HG02981 (cell line): ENCODE measurements around the gene SPPL2C.

ENCODE experiments used
- ATAC-seq: cut with Tn5 transposase; IDR thresholded peaks from one replicate; pipeline ENCODE4 v1.9.1; 2021; ENCODE audit warnings: mild to moderate bottlenecking, moderate library complexity; ENCODE audit not compliant: unreplicated experiment

SPPL2C gene

GRCh38 chr17:45828582-45829133 is 16.0 kb upstream of the SPPL2C start:
- no peak for ATAC-seq

- no peak for ATAC-seq
Measured at GRCh38 chr17:45833920-45834319, 10.8 kb upstream of the SPPL2C start.

DNA sequence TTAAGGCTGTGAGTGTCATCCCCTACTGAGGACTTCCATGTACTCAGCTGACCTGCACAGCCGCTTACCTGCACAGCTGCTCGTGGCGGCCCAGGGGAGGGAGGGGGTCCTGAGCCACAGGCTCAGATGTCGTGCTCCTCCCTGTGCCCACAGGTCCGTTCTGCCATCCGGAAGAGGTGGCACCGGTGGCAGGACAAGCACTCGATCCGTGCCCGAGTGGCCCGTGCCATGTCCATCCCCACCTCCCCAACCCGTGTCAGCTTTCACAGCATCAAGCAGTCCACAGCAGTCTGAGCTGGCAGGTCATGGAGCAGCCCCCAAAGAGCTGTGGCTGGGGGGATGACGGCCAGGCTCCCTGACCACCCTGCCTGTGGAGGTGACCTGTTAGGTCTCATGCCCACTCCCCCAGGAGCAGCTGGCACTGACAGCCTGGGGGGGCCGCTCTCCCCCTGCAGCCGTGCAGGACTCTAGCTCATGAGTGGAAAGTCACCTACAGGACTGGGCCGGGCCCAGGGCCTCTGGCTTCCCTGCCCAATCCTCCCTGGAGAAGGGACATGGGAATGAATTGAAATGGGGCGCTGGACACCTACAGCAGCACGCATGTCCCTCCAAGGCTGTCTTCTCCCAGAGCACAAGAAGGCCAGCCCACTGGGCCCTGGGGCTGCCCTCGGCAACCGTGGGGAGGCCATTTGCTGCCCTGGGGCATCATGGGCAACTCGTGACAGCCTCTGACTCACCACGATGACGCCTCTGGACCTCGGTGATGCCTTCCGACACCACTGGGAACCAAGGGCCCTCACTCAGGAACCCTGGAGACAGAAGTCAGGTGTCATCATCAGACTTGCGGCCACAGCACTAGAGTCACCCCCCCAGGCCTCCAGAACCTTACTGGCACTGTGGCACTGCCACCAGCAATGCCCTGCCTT is 9.9 kb upstream of the SPPL2C start:
- ATAC-seq: no peak

GRCh38 chr17:45835481-45835880 is 9.2 kb upstream of the SPPL2C start:
- no peak for ATAC-seq

GRCh38 chr17:45836047-45837044 is 8.3 kb upstream of the SPPL2C start:
- ATAC-seq: no peak

DNA sequence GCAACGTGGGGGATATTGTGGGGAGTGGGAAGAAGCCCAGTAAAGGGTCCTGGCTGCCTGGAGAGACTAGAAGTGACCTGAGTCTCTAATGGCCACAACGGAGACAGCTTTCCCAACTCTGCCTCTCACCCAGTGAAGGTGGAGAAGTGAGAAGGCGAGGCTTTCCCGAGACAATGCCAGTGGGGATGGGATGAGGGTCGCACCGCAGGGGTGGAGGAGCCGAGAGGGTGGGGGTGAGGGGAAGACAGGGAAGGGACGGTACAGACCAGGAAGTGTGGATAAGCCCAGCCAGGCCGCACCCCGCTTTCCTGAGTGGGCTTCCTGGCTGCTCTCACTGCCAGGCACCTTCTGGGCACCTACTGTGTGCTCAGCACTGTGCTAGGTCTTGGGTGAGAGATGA is 7.5 kb upstream of the SPPL2C start:
- ATAC-seq: no peak

- ATAC-seq: no peak
Measured at GRCh38 chr17:45837603-45838002, 7.1 kb upstream of the SPPL2C start.

DNA sequence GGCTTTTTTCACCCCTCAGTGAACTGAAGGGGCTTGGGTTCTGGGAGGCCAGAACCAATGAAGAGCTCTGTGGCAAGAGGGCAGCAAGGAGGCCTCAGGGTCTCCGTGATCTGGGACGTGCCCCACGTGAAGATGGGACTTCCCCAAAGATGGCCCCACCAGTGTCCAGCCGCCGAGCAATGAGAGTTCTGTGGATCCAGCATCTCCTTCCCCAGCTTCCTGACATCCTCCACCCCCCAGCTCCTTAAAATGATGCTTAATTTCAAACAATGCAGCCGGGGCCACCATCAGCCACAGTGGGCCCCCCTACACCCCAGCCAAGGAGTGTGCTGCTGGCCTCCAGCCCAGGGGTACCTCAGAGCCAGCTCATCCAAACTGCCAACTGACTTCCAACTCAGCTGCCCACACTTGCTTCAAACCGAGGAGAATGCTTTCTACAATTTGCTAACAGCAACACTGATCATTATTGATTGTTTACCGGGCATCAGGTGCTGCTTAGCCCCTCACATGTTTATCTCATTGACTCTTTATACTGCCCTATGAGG is 5.9 kb upstream of the SPPL2C start:
- ATAC-seq: no peak

DNA sequence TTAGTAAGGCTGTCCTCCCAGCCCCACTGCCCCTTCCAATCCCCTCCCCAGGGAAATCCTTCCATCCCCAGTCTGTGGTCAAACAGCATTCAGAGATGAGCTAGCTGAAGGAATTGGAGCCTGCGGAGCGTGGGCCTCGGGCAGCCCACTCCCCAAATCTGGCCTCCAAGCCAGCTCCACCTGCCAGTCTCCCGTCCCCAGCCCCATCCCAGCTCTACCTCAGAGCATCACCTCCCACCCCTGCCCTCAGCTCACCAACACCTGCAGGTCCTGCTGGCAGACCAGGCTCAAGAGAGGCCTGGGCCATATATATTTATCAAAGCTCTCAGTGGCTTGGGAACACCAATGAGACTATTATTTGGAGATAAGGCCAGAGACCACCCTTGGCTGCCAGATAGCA is 5.2 kb upstream of the SPPL2C start:
- no peak for ATAC-seq

GRCh38 chr17:45841186-45841585 is 3.5 kb upstream of the SPPL2C start:
- no peak for ATAC-seq

DNA sequence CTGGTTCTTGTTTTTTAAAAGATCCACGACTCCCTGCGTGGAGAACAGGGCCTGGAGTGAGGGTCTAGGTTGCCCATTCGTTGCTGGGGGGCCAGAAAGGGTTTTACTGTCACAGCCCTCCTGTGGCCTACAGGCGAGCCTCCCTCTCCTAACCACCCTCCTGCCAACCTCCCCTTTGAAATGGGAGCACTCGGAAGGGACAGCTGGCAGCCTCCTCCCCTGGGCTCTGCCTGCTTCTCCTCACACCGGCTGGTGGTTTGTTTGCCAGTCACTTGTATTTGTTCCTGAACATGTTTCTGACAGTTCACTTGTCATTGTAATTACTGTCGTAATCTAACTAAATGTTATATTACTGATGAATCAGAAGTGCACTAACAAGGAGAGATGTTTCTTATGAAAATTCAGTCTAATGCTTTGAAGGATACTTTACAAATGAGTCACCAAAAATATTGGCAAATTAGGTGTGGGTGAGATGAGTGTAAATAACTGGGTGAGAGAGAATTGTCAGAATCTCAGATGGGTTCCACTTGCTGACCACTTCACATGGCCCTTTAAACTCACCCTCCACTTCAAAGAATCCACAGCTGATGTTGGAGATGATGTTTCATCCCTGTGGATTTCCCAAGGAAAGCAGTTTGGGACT is 2.7 kb upstream of the SPPL2C start:
- no peak for ATAC-seq

DNA sequence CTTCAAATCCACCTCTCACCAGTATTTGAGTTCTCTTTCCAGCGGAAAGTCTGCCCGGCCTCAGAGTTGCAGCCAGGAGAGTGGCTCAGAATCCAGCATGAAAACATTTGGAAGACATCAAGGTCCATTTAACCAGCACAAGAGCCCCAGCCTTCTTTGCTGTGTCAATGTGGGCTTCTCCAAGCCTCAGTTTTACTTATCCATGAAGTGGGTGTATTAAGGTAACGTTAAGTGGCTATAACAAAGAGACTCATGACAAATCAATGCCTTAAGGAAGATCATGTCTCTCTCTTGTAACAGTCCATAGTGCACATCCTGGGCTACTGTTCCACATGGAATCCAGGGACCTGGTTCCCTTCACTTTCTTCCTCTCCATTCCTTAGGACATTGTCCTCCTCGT is 959 bp upstream of the SPPL2C start:
- ATAC-seq: no peak

GRCh38 chr17:45845376-45846185 is 900 bp downstream of the SPPL2C start:
- ATAC-seq: no peak

- ATAC-seq: no peak
Measured at GRCh38 chr17:45846223-45846622, 1.5 kb downstream of the SPPL2C start.

DNA sequence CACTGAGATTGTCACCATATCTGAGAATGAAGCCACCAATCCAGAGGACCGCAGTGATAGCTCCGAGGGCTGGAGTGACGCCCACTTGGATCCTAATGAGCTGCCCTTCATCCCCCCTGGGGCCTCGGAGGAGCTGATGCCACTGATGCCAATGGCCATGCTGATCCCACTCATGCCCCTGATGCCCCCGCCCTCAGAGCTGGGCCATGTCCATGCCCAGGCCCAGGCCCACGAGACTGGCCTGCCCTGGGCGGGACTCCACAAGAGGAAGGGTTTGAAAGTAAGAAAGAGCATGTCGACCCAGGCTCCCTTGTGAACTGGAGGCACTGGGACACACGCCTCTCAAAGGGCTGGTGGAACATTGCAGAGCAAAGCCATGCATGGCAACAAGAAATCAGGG is 2.0 kb downstream of the SPPL2C start:
- no peak for ATAC-seq

DNA sequence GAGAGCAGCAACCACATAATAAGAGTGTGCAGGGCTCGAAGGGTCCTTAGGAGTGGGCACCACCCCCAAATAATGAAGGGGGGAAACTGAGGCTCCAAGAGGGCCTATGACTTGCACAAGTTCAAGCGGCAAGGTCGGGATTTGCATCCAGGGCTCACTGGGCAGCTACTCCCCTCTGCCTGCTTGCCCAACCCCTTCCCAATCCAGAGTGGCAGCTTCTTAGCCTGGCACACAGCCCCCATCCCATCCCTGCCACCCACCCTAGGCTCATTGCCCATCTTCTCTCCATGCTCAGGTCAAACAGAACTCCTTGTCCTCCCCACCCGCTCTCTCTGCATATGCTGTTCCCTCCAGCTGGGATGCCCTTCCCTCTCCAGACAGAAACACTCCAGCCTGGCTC is 2.4 kb downstream of the SPPL2C start:
- ATAC-seq: no peak

- ATAC-seq: no peak
Measured at GRCh38 chr17:45847747-45848146, 3.1 kb downstream of the SPPL2C start.

DNA sequence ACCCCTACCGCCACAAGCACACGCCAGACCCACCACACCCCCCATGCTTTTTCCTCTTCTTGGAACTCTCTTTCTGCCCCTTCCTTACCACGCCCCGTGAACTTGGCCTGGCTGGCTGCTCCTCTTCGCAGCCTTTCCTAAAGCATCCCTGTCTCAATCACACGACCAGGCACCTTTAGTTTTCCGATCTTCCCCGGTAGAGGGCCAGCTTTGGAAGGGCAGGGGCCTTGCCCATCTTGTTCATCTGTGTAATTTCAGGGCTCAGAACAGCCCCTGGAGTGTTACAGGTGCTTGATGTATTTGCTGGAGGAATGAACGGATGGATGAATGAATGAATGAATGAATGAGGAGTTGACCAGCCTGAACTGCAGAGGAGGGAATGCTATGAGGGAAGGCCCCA is 3.7 kb downstream of the SPPL2C start:
- no peak for ATAC-seq

DNA sequence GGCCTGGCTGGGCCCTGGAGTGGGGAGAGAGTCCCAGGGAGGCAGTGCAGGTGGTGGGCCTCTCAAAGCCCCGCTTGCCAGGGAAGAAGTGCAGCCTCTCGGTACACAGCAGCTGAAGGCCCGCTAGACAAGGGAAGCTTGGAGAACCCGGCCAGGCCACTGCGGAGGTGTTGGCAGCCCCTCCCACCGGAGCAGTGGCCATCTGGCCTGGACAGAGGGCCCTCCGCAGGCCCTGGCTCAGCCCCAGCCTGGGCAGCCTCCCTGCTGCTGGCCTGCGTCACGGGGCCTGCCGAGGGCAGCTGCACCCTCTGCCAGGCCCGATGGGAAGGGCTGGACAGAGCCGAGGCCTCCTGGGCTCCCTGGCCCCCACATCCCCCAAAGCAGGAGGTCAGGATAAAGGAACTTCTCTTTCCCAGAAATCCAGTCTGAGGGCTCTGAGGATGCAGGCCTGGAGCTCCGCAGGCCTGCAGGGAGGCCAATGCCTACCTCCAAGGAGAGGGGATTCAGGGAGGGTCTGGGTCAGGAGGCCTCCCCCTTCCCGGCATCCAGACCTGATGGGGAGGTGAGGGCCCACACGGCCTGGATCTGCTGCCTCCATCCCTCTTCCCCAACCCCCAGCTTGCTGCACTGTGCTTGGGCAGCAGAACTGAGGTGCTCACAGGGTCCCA is 4.3 kb downstream of the SPPL2C start:
- ATAC-seq: no peak
